ENCODE data around the gene SEC23A. TPM values are rescaled to one million over a fixed set of nuclear protein-coding genes. Genes with fewer than 3 reads are reported as not detected.
A peak's percentile ranks its signal among the peaks of the same experiment; 100 is the strongest.

The SEC23A gene
- total and polyA plus RNA-seq, 2 of the 13 experiments (the other 11 are each of a cell fraction or from before 2014, with no cell fraction given): 403 to 887 TPM

DNA sequence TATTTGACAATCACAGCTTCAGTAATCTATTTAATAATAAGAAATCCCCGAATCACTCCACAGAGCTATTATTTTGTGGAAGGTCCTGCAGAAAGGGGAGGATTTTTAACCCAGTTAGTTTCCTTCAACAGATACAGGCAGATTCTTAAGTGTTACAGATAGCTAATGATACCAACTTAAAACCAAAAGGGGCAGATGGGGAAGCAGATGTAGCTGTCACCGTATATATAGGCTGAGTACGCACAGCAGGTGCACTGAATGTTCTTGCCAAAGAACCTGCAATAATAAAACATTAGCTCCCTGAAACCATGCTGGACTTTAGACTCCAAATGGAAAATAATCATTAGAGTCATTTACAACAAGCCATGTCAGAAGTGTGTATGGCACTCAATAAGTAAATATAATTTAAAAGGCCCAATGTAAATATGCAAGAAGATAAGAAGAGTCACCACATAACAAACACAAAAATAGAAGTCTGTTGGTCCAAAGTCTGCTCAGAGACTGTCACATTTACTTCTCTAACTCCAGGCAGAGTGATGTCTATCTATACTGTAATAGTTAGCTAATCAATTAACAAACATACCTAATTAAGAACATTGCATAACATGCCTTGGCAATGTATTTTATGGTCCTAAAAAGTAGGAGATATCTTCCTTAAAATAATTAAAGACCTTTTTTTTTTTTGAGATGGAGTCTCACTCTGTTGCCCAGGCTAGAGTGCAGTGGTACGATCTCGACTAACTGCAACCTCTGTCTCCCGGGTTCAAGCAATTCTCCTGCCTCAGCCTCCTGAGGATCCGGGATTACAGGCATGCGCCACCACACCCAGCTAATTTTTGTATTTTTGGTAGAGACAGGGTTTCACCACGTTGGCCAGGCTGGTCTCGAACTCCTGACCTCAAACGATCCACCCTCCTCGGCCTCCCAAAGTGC, 78.8 kb downstream of the SEC23A start (continued):
- TF ChIP-seq PRDM4 (CRISPR knock-in tag; IDR thresholded peaks at IDR 0.05; ENCODE audit: borderline replicate concordance): no peak
- peak; percentile 68; the same call in 1 of the 2 replicates for TF ChIP-seq CSRNP1 (CRISPR knock-in tag; IDR thresholded peaks at IDR 0.05)
- peak; percentile 100 for TF ChIP-seq FOXP4 (CRISPR knock-in tag; IDR thresholded peaks at IDR 0.05)
- TF ChIP-seq CREB1 (IDR thresholded peaks at IDR 0.05): peak; percentile 75
- peak; percentile 87; the same call in 1 of the 2 replicates for TF ChIP-seq CREB1 (CRISPR knock-in tag; IDR thresholded peaks at IDR 0.05)
- TF ChIP-seq ELK4 (CRISPR knock-in tag; IDR thresholded peaks at IDR 0.05; ENCODE audit: borderline replicate concordance): no peak
- TF ChIP-seq EHMT2 (IDR thresholded peaks at IDR 0.05; ENCODE audit: borderline replicate concordance, low read depth, low read length): peak; percentile 50; the same call in 1 of the 2 replicates
- TF ChIP-seq ZNF703 (CRISPR knock-in tag; IDR thresholded peaks at IDR 0.05; ENCODE audit: borderline replicate concordance): peak; percentile 91; the same call in 1 of the 2 replicates
- TF ChIP-seq ZBTB40 (IDR thresholded peaks at IDR 0.05): no peak
- TF ChIP-seq ZBTB40 (CRISPR knock-in tag; IDR thresholded peaks at IDR 0.05): no peak; the same call in 1 of the 2 replicates
